ENCODE measurements around the gene C14orf93.

C14orf93 gene

DNA sequence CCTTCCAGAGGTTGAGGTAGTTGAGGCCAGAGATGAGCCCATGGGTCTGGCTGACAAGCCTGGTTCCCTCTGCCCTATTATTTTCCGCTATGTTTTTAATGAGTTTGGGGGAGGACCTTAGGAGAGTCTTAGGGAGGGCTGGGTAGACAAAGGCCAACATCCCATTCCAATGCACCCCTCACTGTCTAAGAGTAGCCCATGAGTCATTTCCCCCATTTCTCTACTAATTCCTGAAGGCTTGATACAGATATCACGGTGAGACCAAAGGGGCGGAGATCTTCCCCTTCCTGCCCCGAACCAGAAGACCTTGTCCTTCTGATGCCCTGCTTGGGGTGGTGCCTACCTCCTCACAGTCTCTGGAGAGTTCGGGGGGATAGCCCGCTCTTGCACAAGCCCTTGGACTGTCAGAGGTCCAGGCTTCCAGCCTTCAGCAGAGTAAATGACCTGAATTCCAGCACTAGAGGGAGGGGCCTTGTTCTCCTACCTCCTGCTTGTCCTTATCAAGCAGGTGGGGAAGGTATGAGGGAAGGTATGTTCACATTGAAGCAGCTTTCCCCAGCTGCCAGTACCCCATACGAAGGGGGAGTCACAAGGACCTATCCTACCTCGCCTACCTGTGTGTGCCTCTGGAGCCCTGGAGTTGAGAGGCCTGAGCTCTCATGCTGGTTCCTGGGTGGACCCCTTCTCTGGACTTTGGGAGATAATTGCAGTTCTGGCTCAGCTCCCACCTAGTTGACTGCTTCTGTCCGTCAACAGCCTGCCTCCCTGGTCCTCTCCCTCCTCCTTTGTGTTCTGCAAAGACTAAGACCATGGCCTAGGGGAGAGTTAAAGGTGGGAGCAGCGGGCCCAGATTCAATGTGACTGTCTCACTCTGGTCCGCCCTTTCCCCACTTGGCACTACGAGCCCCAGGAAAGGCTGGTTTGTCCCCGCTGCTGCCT, 35.7 kb upstream of the C14orf93 start:
- DNase-seq = no peak

DNA sequence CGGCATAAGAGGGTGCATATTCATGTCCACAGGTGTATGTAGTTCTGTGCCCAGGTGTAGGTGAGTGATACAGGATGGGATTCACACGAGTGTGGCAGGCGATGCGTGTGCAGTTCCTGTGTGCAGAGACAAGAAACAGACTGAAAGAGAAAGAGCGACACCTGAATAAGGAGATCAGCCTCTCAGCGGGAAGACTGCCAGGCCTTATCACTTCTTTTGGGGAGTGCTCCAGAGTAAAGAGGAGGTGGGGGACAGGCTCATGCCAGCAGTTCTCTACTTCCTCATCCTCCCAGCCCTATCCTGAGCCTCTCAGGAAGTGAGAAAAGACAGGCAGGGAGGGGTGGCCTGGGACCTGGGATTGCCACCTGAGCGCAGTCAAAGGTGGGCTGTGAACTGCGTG, 34.9 kb upstream of the C14orf93 start:
- DNase-seq = no peak

DNA sequence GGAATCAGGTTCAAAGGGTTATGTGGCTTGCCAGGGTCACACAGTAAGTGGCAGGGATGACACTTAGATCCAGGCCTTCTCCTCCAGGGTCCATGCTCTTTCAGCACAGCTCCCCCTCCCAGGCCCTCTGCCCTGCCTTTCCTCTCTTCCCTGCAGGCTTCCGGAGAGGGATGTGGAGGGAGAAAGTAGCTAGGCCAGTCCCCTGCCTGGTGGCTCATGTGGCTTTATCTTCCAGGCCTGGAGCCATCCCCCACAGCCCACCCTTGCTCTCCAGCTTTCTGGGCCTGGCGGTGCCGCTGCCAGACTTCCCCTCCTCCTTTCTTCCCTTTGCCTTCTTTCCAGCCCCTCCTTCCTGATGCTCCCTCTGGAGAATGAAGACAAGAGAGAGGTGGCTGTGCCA, 33.8 kb upstream of the C14orf93 start:
- DNase-seq = no peak

DNA sequence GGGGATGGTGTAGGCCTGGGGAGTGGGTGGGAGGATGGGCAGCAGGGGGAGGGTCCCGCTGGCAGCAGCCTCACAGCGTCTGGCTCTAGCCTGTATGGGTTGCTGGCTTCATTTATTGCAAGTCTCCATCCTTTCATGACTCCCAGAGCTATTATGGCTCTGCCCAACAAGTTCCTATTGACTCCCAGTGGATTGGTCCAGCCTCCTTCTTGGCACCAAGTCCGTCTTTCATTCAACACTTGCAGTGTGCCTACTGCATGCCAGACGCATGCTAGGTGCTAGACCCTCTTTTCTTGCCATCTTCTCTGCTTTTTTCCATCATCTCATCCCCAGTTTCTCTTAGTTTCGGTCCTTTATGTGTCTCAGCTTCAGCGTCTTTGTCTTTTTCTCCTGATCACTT, 33.2 kb upstream of the C14orf93 start:
- DNase-seq = no peak

DNA sequence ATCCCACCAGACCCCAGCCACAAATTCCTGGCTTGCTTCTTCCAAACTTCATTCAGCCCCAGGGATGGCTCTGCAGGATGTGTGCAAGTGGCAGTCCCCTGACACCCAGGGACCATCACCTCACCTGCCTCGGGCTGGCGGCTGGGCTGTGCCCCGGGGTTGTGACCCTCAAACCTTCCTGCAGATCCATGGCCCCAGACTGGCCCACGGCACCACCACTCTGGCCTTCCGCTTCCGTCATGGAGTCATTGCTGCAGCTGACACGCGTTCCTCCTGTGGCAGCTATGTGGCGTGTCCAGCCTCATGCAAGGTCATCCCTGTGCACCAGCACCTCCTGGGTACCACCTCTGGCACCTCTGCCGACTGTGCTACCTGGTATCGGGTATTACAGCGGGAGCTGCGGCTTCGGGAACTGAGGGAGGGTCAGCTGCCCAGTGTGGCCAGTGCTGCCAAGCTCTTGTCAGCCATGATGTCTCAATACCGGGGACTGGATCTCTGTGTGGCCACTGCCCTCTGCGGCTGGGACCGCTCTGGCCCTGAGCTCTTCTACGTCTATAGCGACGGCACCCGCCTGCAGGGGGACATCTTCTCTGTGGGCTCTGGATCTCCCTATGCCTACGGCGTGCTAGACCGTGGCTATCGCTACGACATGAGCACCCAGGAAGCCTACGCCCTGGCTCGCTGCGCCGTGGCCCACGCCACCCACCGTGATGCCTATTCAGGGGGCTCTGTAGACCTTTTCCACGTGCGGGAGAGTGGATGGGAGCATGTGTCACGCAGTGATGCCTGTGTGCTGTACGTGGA, 32.4 kb upstream of the C14orf93 start, which contains the start of gene PSMB11:
TSS of gene PSMB11 (plus strand) at position 51 of the 804 bp plus-strand sequence. CDS start at position 65, 14 bp downstream.
- DNase-seq = no peak

DNA sequence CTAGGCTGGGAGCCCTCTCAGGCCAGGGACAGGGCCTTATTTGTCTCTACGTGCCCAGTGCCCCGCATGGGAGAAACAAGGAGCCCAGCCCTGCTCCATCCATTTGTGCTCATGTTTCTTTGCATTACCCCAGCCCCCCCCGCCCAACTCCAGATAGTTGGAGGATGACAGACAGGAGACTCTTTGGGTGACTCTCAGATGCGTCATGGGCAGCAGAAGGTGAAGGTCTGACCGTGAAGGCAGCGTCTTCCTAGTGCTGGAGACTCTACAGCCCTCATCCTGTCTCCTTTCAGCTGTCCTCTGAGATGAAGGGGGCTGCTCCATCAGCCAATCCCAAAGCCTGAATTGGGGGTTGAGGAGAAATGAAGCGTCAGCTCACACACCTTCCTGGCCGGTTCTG, 31.8 kb upstream of the C14orf93 start:
- DNase-seq = no peak

DNA sequence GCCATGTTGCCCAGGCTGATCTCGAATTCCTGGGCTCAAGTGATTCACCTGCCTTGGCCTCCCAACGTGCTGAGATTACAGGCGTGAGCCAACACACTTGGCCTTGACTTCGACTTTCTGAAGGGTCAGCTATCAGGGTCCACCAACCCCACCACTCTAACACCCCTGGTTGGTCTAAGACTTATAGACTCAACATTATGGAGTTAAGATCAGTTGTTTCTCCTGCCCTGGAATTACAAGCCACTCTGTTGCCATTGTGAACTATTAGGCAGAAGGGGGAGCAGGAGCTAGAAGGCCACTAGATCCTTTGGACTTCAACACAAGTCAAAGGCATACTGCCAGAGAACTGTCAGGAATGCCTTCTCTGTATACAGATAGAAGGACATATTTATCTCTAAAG, 30.2 kb upstream of the C14orf93 start:
- DNase-seq = no peak

DNA sequence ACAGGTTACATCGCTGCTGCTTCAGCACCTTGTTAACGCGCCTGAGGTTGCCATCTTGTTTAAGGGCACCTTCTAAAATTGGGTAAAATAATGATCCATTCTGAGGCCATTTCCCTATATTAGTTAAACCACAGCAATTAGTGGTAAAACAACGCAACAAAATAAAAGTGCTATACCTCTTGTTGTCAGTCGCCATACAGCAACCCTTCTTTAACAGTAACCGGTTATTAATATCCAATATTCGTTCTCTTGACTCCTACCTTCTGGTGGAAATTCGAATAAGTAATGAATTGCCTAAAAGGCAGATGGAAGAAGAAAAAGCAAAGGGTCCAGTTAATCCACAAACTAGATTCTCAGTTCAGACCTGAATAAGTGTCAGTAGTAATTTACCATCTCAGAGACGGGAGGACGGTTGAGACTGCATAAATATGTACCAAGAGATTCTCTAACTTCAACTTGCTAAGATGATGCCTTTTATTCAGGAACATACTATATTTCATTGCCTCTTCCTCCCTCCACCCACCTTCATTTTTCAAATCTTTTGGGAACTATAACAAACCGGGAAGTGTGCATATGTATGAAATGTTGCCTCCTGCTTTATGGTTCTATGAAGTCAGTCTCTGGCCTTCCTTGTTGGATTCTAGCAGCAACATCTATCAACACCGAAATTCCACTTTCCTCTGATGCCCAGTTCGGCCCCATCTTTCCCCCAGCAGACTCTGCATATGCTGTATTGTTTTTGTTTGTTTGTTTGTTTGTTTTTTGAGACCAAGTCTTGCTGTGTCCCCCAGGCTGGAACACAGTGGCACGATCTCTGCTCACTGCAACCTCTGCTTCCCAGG, 25.6 kb upstream of the C14orf93 start:
- no peak for DNase-seq

DNA sequence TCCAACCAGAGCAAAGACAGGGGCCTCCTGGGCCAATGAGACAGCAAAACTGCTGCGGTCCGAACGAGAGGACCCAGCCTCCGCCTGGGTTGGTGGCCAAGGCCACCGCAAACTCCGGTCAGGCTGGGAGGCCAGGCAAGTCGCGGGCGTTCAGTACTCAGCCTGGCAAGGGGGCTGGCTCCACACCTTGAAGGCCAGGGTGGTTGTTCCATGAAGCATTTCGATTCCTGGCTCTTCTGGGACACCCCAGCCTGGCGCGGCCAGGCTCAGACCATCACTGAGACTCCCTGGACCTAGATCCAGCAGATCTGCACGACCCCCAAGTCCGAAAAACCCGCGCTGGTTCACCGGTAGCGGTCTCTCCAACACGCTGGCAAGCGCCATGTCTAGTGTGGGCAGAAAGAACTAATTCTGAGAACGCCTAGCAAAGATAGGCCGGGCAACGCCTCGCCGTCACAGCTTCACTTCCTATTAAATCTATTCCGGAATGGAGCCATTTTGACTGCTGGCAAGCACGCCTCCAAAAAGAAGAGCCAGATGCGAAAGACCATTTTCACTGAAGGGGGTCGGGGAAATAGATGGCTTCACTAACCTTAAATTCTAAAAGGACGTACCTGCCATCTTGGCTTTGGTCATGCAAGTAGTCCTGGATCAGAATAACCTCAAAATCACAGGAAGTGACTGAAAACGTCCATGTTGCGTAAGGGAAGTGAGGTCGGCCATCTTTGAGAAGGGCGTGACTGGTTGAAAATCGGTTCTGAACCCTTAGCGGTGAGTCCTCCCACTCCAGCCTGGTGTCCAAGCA, 24.8 kb upstream of the C14orf93 start, which contains the start of gene PSMB5:
TSS of gene PSMB5 (minus strand) at position 403 of the 805 bp plus-strand sequence. CDS start at position 384, 19 bp downstream.
- DNase-seq = peak; percentile 91

DNA sequence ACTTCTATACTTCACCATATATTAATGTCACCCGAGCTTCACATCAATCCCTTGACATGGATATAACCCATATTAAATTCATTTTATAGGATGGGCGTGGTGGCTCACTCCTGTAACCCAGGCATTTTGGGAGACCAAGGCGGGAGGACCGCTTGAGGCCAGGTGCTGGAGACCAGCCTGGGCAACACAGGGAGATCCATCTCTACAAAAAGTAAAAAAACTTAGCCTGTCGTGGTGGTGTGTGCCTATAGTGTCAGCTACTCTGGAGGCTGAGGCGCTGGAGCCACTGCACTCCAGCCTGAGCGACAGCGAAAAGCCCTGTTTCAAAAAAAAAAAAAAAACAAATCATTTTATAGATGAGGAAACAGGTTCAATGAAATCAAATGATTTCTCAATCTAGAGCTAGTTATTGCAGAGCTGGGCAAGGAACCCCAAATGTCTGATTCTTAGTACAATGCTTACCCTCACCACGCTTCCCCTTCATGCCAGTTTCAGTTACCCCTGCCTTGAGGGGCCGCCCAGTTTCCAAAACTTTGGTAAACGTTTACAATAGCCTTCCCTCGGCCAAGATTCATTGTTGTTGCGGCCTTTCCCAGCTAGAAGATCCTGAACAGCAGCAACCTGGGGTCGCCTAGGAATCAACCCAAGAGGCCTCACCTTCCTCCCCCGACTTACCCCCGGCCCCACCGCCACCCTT, 24.0 kb upstream of the C14orf93 start:
- peak; percentile 17 for DNase-seq

DNA sequence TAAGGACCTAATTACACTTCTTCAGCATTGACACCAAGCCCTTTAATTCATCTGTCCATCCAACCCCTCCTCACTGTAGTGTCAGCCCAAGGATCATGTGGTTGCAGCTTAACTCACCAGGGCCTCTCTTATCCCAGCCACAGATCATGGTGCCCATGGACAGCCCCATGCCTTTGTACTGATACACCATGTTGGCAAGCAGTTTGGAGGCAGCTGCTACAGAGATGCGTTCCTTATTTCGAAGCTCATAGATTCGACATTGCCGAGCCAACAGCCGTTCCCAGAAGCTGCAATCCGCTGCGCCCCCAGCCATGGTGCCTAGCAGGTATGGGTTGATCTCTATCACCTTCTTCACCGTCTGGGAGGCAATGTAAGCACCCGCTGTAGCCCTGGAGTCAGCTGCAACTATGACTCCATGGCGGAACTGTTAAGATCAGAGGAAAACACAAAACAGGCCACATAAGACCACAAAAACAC, 23.3 kb upstream of the C14orf93 start:
- DNase-seq = no peak

DNA sequence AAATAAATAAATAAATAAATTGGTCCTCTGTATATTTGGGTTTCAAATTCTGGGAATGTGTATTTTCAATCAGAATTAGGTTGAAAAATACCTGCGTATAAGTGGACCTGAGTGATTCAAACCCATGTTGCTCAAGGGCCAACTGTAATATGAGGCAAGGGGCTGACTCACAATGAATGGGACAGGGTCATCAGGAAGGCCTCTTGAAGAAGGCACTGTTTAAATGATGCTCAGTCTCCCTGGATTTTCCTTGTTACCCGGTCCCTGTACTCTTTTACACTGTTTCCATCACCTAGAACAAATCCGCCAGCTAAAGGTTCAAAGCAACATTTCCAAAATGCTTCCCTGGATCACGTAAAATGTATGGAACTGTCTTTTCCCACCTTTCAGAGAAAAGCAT, 21.0 kb upstream of the C14orf93 start:
- no peak for DNase-seq

DNA sequence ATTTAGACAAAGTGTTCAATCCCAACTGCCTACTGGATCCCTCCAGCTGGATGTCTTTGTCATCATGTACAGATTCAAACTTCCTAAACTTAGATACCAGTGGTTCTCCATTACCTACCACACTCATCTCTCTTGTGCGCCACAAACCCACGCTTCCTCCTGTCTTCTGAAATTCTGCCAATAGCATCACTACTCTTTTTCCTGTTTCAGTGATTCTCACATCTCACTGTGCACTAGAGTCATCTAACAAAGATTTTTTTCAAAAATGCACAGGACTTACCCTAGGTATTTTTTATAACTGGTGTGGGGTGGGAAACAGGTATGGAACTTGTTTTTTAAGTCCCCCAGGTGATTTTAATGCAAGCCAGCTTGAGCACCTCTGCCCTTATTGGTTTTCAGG, 18.9 kb upstream of the C14orf93 start:
- no peak for DNase-seq

DNA sequence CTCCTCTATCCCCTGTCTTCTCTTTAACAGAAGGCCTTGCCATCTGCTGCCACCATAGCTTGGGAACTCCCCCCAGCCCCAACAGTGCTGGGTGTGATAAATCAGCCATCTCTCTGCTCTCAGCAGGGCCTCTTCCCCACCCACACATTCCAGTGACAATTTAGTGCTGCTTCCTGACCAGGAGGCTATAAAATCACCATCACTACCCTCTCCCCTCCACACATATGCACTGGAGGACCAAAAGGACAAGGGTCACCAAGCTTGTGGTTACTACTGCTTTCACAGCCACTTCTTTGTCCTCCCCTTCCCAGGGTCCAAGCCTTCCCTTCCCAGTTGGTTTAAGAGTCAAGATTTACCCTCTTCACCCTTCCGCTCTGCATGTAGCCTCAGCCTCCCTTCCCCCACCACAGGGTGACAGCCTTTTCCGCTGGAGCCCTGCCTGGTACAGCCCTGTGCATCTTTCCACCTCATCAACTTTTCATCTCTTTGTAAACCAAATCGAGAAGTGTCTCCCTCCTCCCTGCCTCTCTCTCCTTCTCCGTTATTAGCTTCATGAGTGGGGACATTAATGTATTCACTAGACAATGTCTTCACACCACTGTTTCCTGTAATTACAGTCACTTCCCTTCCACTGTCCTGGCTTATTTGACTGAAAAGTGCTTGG, 15.3 kb upstream of the C14orf93 start:
- no peak for DNase-seq

DNA sequence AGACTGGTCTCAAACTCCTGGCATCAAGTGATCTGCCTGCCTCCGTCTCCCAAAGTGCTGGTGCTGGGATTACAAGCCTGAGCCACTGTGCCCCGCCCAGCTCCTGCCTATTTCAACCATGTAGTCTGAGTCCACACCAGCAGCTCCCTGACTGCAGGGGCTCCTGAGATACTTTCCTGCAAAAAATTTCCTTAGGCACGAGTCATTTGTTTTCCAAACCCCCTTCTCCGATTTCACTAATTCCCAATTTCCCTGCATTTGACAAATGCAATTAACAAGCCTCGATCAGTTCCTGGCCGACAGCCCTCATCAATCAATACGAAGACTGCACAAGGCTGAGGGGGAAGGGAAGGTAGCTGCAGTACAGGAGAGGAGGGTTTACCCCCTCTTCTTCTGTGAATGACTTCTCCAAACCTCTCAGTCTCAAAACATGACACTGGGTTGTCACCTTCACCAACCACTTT, 14.7 kb upstream of the C14orf93 start:
- no peak for DNase-seq

DNA sequence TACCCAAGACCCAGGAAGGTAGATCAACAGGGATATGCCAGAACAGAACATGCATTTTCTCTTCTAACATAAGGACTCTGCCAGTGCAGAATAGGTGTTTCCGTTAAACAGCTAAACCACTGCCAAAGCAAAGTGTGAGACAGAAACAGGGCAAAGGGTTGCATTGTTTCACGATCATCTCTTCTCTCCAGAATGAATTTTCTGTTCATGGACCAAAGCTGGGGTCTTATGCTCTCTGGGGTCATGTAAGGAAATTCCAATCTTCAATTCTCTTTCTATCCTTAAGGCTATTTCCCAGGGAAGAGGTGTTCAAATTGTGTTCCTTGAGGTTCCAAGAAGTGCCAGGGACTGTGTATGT, 13.8 kb upstream of the C14orf93 start:
- no peak for DNase-seq

DNA sequence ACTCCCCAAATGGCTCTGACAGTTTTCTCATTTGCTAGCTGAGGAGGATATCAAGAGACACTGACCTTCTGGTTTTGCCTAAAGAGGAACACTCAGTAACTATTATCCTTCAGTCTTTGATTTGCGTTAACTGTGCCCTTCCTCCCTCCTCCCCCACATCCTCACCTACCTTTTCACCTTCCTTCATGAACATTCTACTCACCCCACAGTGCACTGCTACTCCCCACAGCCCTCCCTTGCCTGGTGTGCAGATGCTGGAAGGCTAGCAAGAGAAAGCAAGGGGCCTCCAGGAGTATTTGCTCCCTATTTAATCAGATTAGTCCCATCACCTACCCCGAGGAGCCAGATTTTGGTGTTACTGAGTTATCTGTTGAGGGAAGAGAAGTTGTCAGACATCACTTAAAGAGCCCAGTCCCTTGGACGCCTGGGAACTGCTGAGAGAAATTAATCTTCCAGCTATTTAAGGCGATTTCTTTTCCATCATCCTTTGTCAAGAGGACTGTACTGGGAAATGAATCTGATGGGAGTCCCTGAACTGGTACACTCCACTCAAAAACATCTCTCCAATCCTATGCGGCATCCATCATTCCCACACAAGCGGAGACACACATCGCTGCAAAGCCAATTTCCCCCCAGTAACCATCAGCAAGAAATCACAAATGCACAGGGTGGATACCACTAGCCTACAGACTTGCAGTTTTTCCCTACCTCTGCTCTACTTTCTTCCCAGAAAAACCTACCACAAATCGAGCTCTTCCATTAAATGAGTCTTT, 13.3 kb upstream of the C14orf93 start:
- DNase-seq = no peak

DNA sequence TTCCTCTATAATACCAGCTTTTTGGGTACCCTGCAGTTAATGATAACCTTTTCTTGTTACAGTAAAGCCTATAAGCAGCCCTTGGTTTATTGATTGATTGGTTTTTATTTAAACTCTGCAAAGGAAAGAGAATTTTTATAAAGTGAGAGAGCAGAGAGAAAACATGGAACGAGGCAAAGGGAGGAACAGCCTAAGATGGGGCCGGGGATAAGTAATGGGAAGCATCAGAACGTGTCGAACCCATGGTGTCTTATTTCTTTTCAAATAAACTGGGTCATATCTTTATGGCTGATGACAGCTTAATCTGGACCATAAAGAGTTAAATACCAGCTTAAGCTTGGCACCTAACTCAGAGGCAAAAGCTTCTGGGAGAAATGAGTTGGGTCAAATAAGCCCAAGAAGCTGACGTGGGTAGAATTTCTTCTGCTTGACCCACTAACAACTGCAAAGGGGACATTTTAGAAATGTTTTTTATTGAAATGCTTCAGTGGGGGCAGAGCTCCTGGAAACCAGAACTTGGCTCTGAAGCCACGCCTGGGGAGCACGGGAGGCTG, 12.0 kb upstream of the C14orf93 start:
- no peak for DNase-seq

DNA sequence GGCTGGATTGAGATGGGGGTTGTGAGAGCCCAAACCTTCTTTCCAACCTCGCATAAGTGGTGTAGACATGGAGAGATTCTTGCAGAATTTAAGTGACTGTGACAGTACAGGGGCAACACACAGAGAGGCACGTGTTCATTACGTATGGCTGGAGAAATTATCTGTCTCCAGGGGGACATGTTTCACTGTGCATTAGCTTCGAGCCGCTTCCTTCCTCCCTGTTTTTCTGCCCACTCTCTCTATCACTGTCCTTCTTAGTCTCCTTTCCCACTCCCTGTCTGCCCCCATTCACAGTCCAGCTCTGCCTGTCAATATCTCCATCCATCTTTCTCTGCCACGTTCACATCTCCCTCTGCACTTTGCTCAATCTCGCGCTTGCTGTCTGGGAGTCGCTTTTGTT, 11.5 kb upstream of the C14orf93 start:
- DNase-seq = no peak
